ENCODE results near the gene CREBL2.

- no peak for TF ChIP-seq CTCF (conservative IDR thresholded peaks at IDR 0.05; ENCODE audit: low read length)
- TF ChIP-seq EZH2phosphoT487 (IDR thresholded peaks at IDR 0.05; ENCODE audit: borderline replicate concordance, low read depth, low read length) = no peak
Observed at GRCh38 chr12:12669020-12669419, 57.3 kb downstream of the CREBL2 start.

All from OCI-LY7 (cell line).